K562 (cell line): ENCODE measurements around the gene PIP4K2A. TPM values are rescaled to one million over a fixed set of nuclear protein-coding genes. Genes with fewer than 3 reads are reported as not detected.

Source experiments
- CSDE1 ChIP-seq, 2 experiments: fragments of 450-650 bp; IDR thresholded peaks; 2 replicates each; pipeline ENCODE4 v1.6.1; 2016; ENCODE audit warnings: mild to moderate bottlenecking in 1 of 2
- FOXK2 ChIP-seq, 2 experiments: fragments of 450-650 bp; IDR thresholded peaks in 1 of 2; conservative IDR thresholded peaks in 1 of 2; 2 replicates each; pipeline ENCODE4 v1.6.1; 2016; ENCODE audit warnings: low read depth in 2 of 2, mild to moderate bottlenecking in 1 of 2
- HDAC3 ChIP-seq: fragments of 450-650 bp; IDR thresholded peaks from 2 replicates; pipeline ENCODE4 v1.6.1; 2018; ENCODE audit warnings: borderline replicate concordance, mild to moderate bottlenecking, moderate library complexity; ENCODE audit not compliant: partially characterized antibody
- SMAD1 ChIP-seq: fragments of 150-350 bp; IDR thresholded peaks from 2 replicates; pipeline ENCODE4 v1.6.1; 2014; ENCODE audit warnings: low read length, low read depth; ENCODE audit not compliant: partially characterized antibody
- SMAD3 ChIP-seq: fragments of 450-650 bp; formaldehyde crosslinking; conservative IDR thresholded peaks from 2 replicates; pipeline ENCODE4 v1.4.0; 2020; ENCODE audit warnings: mild to moderate bottlenecking
- SMARCA4 ChIP-seq: fragments of 450-650 bp; IDR thresholded peaks from 2 replicates; pipeline ENCODE4 v1.6.1; 2016
- SRSF9 ChIP-seq: fragments of 200-400 bp; formaldehyde crosslinking; IDR thresholded peaks from 2 replicates; pipeline ENCODE4 v1.6.1; 2017; ENCODE audit warnings: low read depth, low read length, borderline replicate concordance
- ZNF24 ChIP-seq: fragments of 450-650 bp; IDR thresholded peaks from 2 replicates; pipeline ENCODE4 v1.6.1; 2016
- polyA plus RNA-seq, 8 experiments: library from polyadenylated mRNA; depleted of rRNA in 4 of 8; stranded (reverse) in 5 of 8; unstranded in 3 of 8; fragments of >200 nt; fragmentation: Nextera tagmentation in 2 of 8; fragmentation: Illumina TruSeq in 1 of 8; extraction: Ambion mirVana in 2 of 8; extraction: Trizol in 1 of 8; gene quantifications; 2 replicates each; pipeline versions ENCODE4 v1.2.1 to v1.2.3, GENCODE V29; 2011 to 2014; ENCODE audit warnings: inconsistent platforms in 1 of 8, missing spikeins in 1 of 8
- total RNA-seq, 7 experiments: library from RNA; depleted of rRNA in 6 of 7; stranded (reverse); fragments of >200 nt in 6 of 7; fragmentation: Illumina TruSeq in 2 of 7; extraction: Trizol in 2 of 7; gene quantifications; 2 replicates each; pipeline versions ENCODE4 v1.2.1 to v1.2.3, GENCODE V29; 2011 to 2021; ENCODE audit warnings: low replicate concordance in 1 of 7
- TF ChIP-seq, protein P1 (sequence below): fragments of 450-650 bp; IDR thresholded peaks from 2 replicates; pipeline ENCODE4 v1.6.1; 2016; ENCODE audit warnings: mild to moderate bottlenecking, moderate library complexity
- TF ChIP-seq, protein P2 (sequence below): fragments of 200-800 bp; sonication (Bioruptor generic); IDR thresholded peaks from 2 replicates; pipeline ENCODE4 v1.6.1; 2017; ENCODE audit warnings: missing genetic modification characterization, missing compliant biosample characterization
- TF ChIP-seq, protein P3 (sequence below): fragments of 450-650 bp; IDR thresholded peaks from 2 replicates; pipeline ENCODE4 v1.6.1; 2018; ENCODE audit not compliant: partially characterized antibody

PIP4K2A gene
- total and polyA plus RNA-seq, 9 of the 15 experiments (the other 6 are each of a cell fraction or from before 2014, with no cell fraction given): 35.6 to 117 (median 71.9) TPM

DNA sequence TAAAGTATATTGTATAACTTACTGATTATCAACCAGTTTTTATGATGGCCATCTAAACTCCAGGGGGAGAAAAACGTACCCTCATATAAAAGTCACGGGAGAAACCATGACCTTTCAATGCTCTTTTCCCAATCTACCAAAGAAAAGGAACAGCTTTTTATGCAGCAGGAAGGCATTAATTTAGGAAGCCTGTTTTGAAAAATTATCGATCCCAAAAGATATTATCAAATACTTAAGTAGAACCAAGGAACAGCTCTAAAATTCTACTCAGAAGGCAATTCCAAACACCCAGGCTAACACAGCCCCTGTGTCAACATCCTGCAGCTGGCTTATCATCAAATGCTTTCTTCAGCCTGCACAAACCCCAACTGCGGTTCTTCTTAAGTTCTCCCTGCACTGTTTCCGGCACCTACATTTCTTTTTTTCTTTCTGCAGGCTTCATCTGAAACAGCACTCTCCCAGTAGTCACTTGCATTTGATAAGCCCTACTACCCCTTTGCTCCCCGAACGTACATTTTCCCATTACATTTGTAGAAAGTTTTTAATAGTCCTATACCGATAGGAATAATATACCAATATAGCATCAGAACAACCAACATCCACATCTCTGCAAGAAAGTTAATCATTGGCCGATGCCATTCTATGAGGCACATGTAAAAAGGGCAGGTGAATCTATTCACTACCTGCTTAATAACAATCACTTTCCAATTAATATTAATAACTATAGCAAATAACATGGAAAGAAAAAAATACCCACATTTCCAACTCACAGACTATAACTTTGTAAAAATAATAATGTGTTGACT lies 47.9 kb downstream of the PIP4K2A start (continued):
- TF ChIP-seq FOXK2 (conservative IDR thresholded peaks at IDR 0.05 in 1 of 2, IDR thresholded peaks at IDR 0.05 in 1 of 2; ENCODE audit: low read depth in 2 of 2) (peak; percentile 49 to 71), CSDE1 (IDR thresholded peaks at IDR 0.05) (no peak), SMAD1 (no peak), HDAC3 (no peak), SRSF9 (no peak), SMAD3 (CRISPR knock-in tag) (no peak), SMARCA4 (peak; percentile 70), ZNF24 (no peak)
- TF ChIP-seq, protein P1, sequence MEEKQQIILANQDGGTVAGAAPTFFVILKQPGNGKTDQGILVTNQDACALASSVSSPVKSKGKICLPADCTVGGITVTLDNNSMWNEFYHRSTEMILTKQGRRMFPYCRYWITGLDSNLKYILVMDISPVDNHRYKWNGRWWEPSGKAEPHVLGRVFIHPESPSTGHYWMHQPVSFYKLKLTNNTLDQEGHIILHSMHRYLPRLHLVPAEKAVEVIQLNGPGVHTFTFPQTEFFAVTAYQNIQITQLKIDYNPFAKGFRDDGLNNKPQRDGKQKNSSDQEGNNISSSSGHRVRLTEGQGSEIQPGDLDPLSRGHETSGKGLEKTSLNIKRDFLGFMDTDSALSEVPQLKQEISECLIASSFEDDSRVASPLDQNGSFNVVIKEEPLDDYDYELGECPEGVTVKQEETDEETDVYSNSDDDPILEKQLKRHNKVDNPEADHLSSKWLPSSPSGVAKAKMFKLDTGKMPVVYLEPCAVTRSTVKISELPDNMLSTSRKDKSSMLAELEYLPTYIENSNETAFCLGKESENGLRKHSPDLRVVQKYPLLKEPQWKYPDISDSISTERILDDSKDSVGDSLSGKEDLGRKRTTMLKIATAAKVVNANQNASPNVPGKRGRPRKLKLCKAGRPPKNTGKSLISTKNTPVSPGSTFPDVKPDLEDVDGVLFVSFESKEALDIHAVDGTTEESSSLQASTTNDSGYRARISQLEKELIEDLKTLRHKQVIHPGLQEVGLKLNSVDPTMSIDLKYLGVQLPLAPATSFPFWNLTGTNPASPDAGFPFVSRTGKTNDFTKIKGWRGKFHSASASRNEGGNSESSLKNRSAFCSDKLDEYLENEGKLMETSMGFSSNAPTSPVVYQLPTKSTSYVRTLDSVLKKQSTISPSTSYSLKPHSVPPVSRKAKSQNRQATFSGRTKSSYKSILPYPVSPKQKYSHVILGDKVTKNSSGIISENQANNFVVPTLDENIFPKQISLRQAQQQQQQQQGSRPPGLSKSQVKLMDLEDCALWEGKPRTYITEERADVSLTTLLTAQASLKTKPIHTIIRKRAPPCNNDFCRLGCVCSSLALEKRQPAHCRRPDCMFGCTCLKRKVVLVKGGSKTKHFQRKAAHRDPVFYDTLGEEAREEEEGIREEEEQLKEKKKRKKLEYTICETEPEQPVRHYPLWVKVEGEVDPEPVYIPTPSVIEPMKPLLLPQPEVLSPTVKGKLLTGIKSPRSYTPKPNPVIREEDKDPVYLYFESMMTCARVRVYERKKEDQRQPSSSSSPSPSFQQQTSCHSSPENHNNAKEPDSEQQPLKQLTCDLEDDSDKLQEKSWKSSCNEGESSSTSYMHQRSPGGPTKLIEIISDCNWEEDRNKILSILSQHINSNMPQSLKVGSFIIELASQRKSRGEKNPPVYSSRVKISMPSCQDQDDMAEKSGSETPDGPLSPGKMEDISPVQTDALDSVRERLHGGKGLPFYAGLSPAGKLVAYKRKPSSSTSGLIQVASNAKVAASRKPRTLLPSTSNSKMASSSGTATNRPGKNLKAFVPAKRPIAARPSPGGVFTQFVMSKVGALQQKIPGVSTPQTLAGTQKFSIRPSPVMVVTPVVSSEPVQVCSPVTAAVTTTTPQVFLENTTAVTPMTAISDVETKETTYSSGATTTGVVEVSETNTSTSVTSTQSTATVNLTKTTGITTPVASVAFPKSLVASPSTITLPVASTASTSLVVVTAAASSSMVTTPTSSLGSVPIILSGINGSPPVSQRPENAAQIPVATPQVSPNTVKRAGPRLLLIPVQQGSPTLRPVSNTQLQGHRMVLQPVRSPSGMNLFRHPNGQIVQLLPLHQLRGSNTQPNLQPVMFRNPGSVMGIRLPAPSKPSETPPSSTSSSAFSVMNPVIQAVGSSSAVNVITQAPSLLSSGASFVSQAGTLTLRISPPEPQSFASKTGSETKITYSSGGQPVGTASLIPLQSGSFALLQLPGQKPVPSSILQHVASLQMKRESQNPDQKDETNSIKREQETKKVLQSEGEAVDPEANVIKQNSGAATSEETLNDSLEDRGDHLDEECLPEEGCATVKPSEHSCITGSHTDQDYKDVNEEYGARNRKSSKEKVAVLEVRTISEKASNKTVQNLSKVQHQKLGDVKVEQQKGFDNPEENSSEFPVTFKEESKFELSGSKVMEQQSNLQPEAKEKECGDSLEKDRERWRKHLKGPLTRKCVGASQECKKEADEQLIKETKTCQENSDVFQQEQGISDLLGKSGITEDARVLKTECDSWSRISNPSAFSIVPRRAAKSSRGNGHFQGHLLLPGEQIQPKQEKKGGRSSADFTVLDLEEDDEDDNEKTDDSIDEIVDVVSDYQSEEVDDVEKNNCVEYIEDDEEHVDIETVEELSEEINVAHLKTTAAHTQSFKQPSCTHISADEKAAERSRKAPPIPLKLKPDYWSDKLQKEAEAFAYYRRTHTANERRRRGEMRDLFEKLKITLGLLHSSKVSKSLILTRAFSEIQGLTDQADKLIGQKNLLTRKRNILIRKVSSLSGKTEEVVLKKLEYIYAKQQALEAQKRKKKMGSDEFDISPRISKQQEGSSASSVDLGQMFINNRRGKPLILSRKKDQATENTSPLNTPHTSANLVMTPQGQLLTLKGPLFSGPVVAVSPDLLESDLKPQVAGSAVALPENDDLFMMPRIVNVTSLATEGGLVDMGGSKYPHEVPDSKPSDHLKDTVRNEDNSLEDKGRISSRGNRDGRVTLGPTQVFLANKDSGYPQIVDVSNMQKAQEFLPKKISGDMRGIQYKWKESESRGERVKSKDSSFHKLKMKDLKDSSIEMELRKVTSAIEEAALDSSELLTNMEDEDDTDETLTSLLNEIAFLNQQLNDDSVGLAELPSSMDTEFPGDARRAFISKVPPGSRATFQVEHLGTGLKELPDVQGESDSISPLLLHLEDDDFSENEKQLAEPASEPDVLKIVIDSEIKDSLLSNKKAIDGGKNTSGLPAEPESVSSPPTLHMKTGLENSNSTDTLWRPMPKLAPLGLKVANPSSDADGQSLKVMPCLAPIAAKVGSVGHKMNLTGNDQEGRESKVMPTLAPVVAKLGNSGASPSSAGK: no peak
- TF ChIP-seq, protein P2, sequence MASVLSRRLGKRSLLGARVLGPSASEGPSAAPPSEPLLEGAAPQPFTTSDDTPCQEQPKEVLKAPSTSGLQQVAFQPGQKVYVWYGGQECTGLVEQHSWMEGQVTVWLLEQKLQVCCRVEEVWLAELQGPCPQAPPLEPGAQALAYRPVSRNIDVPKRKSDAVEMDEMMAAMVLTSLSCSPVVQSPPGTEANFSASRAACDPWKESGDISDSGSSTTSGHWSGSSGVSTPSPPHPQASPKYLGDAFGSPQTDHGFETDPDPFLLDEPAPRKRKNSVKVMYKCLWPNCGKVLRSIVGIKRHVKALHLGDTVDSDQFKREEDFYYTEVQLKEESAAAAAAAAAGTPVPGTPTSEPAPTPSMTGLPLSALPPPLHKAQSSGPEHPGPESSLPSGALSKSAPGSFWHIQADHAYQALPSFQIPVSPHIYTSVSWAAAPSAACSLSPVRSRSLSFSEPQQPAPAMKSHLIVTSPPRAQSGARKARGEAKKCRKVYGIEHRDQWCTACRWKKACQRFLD: no peak
- TF ChIP-seq, protein P3, sequence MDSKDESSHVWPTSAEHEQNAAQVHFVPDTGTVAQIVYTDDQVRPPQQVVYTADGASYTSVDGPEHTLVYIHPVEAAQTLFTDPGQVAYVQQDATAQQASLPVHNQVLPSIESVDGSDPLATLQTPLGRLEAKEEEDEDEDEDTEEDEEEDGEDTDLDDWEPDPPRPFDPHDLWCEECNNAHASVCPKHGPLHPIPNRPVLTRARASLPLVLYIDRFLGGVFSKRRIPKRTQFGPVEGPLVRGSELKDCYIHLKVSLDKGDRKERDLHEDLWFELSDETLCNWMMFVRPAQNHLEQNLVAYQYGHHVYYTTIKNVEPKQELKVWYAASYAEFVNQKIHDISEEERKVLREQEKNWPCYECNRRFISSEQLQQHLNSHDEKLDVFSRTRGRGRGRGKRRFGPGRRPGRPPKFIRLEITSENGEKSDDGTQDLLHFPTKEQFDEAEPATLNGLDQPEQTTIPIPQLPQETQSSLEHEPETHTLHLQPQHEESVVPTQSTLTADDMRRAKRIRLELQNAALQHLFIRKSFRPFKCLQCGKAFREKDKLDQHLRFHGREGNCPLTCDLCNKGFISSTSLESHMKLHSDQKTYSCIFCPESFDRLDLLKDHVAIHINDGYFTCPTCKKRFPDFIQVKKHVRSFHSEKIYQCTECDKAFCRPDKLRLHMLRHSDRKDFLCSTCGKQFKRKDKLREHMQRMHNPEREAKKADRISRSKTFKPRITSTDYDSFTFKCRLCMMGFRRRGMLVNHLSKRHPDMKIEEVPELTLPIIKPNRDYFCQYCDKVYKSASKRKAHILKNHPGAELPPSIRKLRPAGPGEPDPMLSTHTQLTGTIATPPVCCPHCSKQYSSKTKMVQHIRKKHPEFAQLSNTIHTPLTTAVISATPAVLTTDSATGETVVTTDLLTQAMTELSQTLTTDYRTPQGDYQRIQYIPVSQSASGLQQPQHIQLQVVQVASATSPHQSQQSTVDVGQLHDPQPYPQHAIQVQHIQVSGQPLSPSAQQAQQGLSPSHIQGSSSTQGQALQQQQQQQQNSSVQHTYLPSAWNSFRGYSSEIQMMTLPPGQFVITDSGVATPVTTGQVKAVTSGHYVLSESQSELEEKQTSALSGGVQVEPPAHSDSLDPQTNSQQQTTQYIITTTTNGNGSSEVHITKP: peak; percentile 83
